HT1080 (cell line): ENCODE measurements around the gene ACBD3. TPM values are rescaled to one million over a fixed set of nuclear protein-coding genes. Genes with fewer than 3 reads are reported as not detected.
A peak's percentile ranks its signal among the peaks of the same experiment; 100 is the strongest.

Experiments used
- DNase-seq: peaks from one replicate; pipeline ENCODE4 v3.0.0-alpha.2; 2015; ENCODE audit warnings: low read depth
- total RNA-seq: library from RNA; depleted of rRNA; stranded (reverse); fragments of >200 nt; shearing (Covaris generic); gene quantifications from 2 replicates; pipeline ENCODE4 v1.2.3, GENCODE V29; 2014

ACBD3 gene
- total RNA-seq, 1 experiment from 2014 or later, result 24.2 TPM

DNA sequence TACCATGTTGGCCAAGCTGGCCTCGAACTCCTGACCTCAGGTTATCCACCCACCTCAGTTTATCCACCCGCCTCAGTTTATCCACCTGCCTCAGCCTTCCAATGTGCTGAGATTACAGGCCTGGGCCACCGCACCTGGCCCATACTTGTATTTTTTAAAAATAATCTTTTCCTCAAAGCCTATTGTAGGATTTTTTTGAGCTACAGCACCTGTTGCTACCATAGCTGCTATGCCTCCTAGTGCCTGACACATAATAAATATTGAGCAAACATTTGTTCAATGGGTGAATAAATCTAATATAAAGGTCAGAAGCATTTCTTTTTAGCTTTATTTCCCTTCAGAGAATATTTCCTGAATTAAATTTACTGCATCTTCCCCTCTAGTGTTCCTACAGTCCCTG is 15.7 kb upstream of the ACBD3 start:
- no peak for DNase-seq

DNA sequence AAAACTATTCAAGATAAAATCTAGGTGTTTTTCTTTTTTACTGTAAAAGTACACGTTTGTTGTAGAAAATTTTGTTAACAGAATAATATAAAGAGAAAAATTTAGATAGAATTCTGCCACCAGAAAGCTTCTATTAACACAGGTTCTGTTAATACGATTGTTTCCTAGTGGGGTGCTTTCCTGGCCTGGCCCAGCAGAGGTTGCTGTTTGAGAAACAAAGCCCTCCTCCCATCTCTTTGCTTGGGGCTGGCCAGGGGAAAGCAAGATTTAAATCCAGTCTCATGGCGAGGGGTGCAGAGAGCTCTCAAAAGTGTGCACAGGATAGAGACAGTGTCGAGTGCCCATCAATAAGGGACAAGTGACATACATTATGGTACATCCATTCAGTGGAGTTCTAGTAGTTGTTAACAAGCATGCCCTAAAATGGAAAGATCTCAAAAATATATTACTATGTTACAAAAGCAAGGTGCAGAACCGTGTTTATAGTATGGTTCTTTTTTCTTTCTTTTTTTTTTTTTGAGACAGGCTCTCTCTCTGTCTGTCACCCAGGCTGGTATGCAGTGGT is 14.6 kb upstream of the ACBD3 start:
- DNase-seq, result no peak

DNA sequence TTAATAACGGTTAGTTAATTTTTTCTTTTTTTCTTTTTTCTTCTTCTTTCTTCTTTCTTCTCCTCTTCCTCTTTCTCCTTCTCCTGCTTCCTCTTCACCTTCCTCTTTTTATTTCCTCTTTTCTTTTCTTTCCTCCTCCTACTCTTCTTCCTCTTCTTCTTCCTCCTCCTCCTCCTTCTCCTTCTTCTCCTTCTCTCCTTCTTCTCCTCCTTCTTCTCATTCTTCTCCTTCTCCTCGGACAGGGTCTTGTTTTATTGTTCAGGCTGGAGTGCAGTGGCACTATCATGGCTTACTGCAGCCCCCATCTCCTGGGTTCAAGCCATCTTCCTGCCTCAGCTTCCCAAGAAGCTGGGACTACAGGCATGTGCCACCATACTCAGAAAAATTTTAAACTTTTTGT is 13.4 kb upstream of the ACBD3 start:
- no peak for DNase-seq

DNA sequence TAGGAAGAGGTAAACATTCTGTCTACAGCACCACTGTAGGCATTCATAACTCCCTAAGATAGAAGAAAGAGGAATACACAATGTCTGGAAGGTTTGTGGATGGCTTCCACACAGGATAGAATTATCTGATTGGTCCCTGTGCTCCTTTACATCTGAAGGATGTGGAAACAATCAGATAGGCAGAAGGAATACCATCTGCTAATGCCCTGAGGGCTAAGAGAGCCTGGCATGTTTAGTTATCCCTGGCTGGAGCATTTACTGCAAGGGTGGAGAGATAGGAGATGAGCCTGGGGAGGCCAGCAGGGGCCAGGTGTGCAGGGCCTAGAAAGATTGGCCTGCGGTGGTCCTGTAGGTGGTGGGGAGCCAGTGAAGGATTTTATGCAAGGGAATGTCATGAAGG is 8.6 kb upstream of the ACBD3 start:
- no peak for DNase-seq

DNA sequence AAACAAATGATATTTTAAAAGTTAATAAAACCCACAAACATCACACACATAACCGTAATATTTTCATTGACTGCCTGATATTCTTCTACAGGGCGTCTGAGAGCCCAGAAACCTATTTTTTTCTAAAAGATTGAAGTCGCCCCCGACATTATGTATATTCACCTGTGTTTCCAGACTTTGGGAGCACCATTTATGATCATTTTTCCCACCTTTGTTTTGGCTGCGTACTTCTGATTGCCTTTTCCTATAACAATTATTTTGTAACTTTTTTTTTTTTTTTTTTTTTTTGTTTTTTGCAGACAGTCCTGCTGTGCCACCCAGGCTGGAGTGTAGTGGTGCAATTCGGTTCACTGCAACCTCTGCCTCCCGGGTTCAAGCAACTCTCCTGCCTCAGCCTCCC is 839 bp upstream of the ACBD3 start:
- no peak for DNase-seq

DNA sequence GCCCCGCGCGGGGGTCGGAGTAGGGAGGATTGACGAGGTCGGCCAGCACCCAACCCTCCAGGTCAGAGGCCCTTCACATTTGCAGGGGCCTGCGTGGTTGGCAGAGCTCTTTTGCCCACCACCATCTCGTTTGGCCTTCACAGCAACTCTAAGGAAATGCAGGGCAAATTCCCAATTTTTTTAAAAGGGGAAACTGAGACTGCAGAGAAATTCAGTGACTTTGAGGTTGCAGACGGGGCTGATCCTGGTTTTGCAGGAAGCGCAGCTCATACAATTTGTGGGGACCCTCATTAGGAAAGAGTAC is 430 bp upstream of the ACBD3 start:
- no peak for DNase-seq

DNA sequence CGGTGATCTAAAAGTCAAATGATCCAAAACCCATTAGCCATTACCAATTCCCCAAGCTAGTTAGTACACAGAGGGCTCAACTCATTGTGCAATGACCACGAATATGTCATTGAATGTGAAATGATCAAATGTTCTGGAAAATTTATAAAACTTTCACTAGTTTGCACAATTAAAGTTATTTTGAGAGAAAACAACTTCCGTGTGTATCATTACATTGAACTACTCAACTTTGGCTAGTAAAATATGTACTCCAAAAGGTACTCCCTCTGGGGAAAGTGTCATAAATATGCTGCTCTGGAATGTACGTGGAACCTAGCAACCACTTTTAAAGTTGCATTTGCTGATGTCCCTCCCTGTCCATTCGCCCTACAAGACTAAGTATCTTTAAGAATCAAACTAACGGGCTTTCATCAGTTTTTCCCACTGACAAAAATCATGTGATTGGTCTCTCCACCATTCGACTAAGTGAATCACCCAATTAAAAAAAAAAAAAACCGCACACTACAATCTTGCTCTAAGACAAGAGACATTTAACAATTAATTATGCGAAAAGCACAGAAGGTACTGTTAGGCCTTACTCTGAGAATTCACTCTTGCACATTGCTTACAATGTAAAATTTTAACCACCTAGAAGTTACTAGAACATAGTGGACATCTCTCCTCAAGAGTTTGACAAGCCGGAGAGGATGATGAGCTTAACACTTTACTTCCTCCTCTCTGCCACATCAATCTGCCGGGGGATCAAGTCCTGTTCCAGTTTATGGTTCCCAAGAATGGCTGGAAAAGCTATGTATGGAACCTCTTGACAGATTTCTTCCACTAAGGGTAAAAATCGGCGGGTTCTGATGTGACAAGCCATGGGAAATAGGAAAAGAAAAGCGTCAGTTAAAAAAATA is 1.2 kb downstream of the ACBD3 start:
- DNase-seq, result peak; percentile 34

DNA sequence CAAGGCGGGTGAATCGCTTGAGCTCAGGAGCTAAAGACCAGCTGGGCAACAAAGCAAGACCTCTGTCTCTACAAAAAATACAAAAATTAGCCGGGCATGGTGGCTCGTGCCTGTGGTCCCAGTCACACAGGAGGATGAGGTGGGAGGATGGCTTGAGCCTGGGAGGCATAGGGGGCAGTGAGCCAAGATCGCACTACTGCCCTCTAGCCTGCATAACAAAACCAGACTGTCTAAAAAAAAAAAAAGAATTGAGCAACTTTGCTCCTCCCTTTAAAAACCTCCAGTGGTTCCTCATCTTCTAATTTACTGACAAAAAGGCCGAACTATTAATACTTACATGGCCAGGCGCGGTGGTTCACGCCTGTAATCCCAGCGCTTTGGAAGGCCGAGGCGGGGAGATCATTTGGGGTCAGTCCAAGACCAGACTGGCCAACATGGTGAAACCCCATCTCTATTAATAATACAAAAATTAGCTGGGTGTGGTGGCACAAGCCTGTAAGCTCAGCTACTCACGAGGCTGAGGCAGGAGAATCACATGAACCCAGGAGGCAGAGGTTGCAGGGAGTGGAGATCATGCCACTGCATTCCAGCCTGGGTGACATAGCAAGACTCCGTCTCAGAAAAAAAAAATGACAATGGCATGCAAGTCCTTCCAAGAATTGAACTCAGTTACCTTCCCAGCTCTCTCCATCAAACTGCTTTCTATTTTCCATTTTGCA is 4.4 kb downstream of the ACBD3 start:
- DNase-seq, result peak; percentile 71

DNA sequence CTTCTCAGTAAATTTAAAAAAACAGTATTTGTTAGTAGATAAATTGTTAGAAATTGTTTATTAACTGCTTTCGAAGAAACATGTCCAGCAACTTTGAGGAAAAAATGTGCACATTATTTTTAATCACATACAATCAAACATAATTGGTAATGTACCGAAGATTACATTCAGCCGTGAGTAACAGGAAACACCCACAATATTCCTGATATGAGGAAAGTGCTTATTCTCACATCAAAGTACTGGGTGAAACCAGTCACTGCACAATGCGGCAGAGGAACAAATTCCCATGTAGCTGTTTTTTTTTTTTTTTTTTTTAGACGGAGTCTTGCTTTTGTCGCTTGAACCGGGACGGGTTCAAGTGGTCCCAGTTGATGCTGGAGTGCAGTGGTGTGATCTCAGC is 9.7 kb downstream of the ACBD3 start:
- no peak for DNase-seq

DNA sequence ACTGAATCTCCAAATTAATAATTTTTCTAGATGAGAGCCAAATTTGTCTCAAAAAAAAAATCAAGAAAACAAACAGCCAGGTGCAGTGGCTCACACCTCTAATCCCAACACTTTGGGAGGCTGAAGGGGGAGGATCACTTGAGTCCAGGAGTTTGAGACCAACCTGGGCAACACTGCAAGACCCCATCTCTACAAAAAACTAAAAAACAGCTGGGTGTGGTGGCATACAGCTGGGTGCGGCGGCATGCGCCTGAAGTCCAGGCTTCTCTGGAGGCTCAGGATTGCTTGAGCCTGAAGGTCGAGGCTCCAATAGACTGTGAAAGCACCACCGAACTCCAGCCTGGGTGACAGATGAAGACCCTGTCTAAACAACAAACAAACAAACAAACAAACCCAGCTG is 14.0 kb downstream of the ACBD3 start:
- DNase-seq, result no peak

DNA sequence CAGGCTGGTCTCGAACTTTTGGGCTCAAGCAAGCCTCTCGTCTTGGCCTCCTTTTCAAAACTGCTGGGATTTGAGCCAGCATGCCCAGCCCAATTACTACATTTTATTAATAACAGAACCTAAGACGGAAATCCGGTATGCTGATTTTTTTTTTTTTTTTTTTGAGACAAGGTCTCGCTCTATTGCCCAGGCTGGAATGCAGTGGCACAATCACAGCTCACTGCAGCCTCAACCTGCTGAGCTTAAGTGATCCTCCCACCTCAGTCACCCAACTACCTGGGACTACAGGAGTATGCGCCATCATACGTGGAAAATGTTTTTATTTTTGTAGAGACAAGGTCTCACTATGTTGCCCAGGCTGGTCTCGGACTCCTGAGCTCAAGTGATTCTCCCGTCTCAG is 20.2 kb downstream of the ACBD3 start:
- no peak for DNase-seq

DNA sequence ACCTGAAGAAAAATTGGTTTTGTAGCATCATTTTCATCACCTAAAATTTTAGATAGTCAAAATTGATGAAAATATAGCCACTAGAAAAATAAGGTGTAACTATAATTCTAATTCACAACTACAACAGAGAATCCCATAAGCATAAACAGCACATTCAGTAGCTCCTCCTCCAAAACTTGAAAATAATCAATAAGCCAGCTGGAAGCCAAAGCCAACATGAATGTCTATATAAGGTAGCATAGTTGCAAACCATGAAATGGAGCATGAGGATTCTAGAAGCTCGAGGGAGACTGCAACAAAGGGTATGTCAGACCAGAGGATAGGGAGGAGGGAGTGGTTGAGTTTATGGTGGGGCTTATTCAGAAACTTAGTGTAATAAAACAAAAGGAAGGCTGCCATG is 22.4 kb downstream of the ACBD3 start:
- DNase-seq, result no peak

DNA sequence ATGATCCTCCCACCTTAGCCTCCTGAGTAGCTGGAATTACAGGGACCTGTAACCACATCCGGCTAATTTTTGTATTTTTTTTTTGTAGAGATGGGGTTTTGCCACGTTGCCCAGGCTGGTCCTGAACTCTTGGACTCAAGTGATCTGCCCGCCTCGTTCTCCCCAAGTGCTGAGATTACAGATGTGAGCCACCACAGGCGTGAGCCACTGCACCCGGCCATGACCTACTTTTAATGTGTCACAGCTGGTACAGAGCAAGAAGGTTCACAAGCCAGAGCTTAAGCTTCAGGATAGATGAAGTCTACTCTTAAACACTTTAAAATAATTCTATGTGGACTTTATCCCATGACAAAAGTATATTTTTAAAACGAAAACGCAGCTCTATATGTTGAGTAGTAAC is 23.6 kb downstream of the ACBD3 start:
- DNase-seq, result no peak

DNA sequence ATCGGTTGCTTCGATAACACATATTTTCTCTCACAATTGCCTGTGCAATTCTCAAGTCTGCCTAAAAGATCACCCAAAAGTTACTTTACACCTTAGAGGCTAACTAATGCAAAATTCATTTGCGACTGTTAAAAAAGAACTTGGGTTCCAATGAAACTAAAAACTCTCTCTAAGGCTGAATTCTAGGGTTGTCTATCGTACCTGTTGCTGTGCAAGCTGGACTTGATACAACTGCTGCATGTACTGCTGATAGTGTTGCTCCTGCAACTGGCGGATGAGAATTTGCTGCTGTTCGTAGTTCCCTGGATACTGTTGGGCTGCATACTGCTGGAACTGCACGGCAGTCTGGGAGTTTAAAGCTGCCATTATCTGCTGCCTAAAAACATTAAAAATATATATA is 27.6 kb downstream of the ACBD3 start:
- no peak for DNase-seq

DNA sequence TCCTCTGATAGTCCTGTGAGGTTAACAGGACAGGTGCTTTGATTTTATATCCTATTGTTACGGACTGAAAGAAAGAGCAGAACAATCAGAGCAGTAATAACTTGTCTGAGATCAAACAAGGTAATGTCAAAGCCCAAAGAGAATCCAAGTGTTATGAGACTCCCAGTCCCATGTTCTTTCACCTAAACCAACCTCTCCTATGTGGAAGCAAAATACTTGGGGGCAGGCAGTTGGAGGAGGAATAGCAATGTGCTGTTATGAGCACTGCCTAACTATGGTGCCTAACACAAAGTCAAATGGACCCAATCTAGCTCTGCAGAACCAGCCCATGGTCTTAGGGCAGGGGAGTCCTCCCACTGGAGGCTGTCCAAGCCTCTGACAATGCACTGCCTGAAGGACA is 28.1 kb downstream of the ACBD3 start:
- DNase-seq, result no peak

DNA sequence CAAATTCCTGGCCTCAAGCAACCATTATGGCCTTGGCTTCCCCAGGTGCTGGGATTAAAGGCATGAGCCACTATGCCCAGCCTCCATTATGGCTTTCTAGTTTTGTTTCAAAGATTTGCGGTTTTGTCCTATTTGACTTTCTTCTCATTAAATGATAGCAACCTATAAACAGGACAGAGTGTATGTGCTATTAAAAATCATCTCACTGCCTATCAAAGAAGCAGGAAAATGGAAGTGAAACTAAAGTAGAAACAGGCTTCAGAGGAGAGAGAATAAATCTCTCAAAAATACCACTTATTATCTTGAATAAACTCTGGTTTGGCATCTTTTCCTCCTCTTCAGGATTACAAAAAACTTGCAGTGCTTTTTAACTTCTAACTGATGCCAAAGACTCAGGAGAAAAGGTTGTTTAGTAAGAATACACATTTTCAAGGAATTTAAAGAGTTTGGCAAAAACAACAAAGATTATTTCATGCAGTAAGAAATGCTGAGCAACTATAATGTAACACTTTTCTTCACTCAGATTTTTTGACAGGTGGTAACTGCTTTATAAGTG is 28.7 kb downstream of the ACBD3 start:
- DNase-seq, result no peak

DNA sequence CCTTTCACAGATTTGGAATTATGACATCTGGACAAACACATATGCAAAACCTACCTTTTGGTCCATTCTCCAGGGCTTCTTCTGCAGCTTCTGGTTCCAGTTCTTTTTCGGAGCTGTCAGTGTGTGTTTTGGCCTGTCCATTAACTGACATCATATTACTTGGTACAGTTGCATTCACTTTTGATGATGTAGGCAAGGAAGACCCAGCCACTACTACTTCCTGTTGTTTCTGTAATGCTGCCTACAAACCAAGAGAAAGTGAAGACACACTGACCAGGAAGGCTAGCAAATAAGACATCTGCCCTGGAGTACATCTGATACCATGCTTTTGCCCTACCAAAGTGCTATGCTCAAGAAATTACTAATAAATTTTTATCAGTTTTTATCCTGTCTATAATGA is 31.9 kb downstream of the ACBD3 start:
- DNase-seq, result no peak

DNA sequence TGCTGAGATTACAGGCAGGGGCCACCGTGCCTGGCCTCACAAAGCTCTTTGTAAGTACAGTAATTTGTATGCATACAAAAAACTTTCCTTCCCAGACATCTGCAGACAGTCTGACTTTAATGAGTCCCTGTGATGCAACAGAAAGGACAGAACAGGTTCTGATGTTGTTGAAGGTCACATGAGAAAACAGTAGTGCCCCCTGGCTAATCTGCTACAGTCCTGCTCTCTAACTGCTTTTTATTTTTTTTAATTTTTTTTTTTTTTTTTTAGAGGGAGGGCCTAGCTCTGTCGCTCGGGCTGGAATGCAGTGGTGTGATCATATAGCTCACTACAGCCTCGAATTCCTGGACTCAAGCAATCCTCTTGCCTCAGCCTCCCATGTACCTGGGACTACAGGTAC is 36.7 kb downstream of the ACBD3 start:
- no peak for DNase-seq

DNA sequence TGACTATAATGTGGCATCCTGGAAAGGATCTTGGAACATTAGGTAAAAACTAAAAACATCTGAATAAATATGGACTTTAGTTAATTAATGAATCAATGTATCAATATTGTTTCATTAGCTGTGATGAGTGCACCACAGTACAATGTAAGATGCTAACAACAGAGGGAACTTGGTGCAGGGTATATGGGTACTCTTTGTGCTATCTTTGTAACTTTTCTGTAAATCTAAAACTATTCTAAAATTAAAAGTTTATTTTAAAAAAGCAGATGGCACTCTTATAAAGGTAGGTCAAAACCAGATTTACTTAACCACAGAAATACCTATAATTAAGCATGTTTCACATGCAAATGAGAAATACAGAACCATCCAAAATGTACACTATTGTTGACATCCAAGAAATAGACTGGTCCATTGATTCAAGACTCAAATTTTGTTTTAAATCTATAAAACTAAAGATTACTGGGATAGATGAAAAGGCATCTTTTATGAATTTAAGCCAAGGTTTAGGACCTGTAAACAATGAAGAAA is 38.4 kb downstream of the ACBD3 start:
- no peak for DNase-seq

DNA sequence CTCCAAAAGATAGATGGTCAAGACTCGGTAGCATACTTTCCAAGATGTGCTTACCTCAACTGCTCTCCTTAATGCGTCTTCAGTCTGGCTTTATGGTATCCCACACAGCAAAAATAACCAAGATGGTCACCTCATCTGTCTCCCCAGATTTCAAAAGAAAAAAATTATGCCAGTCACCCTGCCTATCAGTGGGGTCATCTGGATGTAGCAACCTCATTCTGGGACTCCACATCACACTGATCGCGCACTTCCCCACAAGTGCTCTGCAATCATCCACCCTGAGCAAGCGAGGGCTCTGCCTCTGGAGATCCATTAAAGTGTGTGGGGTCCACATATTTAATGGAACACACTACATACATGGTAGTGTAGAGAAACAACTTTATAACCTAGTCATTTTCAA is 42.5 kb downstream of the ACBD3 start:
- no peak for DNase-seq

DNA sequence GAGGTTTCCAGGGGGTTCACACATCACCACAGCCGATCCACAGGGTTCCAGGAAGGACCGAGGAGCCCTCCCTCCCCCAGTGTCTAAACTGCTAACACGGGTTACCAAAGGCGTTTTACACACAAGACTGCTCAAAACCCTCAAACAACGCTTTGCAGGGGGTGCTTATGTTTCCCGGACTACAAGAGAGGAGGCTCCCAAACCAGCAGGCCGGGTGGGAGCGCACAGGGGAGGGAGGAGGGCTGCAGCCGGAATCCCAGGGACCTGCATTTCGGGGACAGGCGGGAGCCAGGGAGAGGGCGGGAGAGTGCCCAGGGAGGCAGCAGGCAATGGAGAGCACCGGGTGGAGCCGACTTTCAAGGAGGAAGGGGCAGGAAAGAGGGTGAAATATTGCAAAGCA is 50.8 kb downstream of the ACBD3 start:
- DNase-seq, result no peak

DNA sequence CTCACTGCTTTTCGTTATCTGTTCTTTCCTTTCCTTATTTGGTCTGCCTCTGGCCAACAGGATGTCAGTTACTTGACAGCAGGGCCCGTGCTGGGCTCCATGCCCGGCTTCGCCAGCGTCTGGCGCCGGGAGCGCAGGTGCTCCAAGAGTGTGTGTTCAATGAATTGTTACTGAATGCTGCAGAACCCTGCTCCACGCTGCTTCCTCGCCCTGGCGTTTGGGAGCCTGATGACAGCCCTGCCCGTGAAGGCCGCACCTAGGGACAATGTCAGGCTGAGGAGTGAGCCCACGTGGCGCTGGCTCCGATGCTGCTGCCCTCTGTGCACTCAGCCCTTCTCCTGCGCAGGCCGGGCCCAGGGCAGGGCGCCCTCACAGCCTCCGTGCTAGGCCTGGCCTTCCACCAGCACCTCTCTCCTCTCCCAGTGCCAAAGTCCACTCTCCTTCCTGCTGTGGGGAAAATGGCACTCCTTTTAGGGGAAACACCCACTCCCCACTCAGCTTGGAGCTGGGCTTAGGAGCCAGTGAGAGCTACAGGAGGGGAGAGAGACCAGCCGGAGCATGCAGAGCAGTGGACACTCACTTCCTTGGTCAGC is 51.4 kb downstream of the ACBD3 start:
- DNase-seq, result no peak
